HG02938 (cell line): ENCODE measurements around the gene ASZ1.

Experiments
- ATAC-seq: cut with Tn5 transposase; IDR thresholded peaks from one replicate; pipeline ENCODE4 v1.9.1; 2021; ENCODE audit warnings: mild to moderate bottlenecking, moderate library complexity; ENCODE audit not compliant: unreplicated experiment

ASZ1 gene

DNA sequence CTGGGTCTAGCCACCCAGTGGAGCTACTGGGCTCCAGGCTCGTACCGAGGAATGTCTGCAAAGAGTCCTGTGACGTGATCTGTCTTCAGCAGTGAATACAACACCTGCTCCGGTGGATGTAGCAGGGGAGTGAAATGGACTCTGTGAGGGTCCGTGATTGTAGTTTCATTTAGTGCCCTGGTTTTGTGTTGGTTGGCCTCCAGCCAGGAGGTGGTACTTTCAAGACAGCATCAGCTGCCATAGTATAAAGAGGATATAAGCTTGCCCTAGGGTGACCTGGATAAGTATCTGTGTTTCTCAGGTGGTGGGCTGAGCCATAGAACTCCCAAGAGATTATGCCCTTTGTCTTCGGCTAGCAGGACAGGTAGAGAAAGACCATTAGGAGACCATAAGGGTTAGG is 79.8 kb downstream of the ASZ1 start:
- no peak for ATAC-seq

GRCh38 chr7:117346161-117346560 is 81.1 kb downstream of the ASZ1 start:
- ATAC-seq = no peak

- ATAC-seq = no peak
Observed at GRCh38 chr7:117338020-117338419, 89.3 kb downstream of the ASZ1 start.

- ATAC-seq = no peak
Observed at GRCh38 chr7:117333168-117333567, 94.1 kb downstream of the ASZ1 start.

- no peak for ATAC-seq
Observed at GRCh38 chr7:117332031-117332430, 95.3 kb downstream of the ASZ1 start.

- no peak for ATAC-seq
Observed at GRCh38 chr7:117325836-117326235, 101.5 kb downstream of the ASZ1 start.

DNA sequence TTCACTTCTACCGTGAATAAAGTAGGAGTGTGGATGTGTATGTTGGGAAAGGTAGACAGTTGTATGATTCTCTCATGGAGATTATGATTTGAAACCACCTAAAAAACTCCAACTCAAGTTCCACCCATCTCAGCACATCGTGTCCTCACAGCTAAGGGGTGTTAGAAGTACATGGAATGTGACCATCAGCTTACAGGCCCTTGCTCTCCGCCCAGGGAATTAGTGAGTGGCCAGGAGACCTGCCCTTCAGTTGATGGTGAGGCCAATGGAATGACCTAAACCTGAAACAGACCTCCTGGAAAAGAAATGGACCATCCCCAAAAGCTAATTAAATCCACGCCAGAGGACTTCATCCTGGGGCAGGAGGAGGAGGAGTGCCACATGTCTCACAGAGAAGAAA is 102.3 kb downstream of the ASZ1 start:
- no peak for ATAC-seq

GRCh38 chr7:117323851-117324711 is 103.2 kb downstream of the ASZ1 start:
- no peak for ATAC-seq

- ATAC-seq = no peak
Observed at GRCh38 chr7:117323305-117323850, 103.9 kb downstream of the ASZ1 start.

GRCh38 chr7:117322741-117323304 is 104.5 kb downstream of the ASZ1 start, which contains the start of gene WNT2:
WNT2 (minus strand) TSS chr7:117323058; CDS start chr7:117322989, 69 bp downstream.
- ATAC-seq = no peak

GRCh38 chr7:117320523-117320922 is 106.8 kb downstream of the ASZ1 start:
- no peak for ATAC-seq

DNA sequence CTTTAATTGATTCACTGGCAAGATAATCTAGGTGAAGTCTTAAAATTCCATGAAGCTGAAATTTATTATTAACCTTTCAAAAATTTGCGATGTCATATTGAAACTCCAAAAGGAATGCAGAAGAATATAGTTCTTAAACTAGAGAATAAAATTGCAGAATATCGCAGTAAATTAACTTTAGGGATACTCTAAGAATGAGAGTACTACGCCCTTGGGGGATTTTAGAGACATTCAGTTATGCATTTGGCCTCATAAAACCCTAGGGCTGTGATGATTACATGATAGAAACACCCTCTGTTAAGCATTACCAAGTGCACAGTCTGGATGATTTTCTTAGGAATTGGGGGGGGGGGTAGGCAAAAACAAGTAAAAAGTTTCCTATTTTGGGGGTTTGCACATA is 108.1 kb downstream of the ASZ1 start:
- no peak for ATAC-seq

- ATAC-seq = no peak
Observed at GRCh38 chr7:117313582-117313981, 113.7 kb downstream of the ASZ1 start.
